Stimulated activated CD4-positive, alpha-beta T cell treated with anti-CD3 and anti-CD28 coated beads, Interleukin-12 subunit alpha, Interleukin-12 subunit beta, amount 100 ng/mL, for 48 hours (primary cell): ENCODE results near the gene COPS7A.

Source experiments
- DNase-seq, 3 donors: peaks; one replicate each; pipeline ENCODE4 v3.0.0-alpha.2; 2020; ENCODE audit warnings: low read depth in 2 of 3, low spot score in 1 of 3

The COPS7A gene

DNA sequence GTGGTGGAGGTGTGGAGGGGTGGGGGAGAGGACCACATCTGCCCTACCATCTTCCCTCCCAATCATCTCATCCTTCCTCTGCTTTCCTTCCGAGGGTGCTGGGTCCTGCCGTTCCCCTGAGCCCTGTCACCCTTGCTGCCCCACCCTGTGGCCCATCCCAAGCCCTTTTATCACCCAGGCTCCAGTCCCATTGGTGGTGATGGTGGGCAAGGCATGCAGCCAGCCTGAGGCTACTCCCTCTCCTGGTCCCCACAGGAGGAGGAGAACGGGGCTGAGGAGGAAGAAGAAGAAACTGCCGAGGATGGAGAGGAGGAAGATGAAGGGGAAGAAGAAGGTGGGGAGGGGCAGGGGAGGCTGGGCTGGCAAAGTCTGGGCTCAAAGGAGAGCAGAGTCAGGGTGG is 45.8 kb downstream of the COPS7A start:
- DNase-seq: no peak

DNA sequence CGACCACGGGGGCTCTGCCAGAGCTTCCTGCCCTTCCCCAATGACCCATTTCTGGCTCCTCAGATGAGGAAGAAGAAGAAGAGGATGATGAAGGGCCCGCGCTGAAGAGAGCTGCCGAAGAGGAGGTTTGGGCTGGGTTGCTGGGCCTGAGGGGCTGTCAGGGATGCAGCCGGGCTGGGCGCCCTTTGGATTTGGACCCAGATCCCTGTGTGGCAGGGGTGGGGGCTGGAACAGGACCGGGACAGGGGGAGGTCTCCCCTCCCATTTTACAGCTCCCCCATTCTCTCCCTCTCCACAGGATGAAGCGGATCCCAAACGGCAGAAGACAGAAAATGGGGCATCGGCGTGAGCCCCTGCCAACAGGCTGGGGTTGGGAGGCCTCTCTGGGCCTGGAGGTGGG is 46.2 kb downstream of the COPS7A start:
- DNase-seq: no peak

DNA sequence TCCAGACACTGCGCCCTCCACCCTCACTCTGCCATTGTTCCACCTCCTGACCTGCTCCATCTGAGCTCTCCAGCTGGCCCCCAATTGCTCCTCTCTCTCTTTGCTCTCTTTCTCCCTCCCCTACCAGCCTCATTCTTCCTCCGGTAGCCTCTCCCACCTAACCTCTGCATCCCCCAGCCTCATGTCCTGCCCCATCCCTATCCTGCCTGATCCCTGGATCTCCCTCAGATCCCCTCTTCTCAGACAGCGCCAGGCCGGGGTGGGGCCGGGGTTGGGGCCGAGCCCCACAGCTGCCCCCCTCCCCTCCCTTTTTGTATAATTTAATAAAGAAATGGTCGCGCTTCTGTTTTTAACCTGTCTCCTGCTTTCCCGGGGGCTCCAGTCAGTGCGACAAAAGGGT is 46.8 kb downstream of the COPS7A start:
- DNase-seq: no peak

DNA sequence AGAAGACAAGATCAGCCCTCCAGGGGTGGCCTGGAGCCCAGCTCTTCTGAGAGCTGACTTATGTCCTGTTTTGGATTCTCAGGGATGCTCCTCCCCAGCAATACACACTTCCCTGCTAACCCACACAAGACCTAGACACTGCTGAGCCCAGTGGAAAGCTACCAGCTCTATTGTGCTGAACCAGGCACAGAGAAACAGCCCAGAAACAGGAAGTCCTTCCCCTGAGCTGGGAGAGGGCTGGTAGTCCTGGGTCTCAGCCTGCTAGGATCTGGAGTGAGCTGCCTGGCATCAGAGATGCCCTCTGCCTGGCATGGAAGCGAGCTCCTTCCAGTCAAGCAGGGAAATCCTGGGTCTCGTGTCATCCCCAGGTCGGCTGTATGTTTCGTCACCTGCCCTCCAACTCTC is 47.2 kb downstream of the COPS7A start:
- DNase-seq: no peak

GRCh38 chr12:6771509-6772330 is 47.9 kb downstream of the COPS7A start:
- no peak for DNase-seq

DNA sequence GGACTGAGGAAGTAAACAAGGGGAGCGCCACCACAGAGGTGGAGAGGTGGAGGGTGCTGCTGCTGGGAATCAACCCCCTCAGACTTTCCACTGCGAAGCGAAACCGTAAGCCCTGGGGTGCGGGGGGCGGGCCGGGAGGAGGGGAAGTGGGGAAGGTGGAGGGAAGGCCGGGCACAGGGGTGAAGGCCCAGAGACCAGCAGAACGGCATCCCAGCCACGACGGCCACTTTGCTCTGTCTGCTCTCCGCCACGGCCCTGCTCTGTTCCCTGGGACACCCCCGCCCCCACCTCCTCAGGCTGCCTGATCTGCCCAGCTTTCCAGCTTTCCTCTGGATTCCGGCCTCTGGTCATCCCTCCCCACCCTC is 48.5 kb downstream of the COPS7A start, which contains the start of gene LAG3:
Gene LAG3, plus strand, starts transcription at position 190 of the 365 bp plus-strand sequence. CDS start 333 bp downstream, outside the sequence.
- DNase-seq: peak in 2 of 3 donors; percentile 59 to 61

- DNase-seq: no peak
These were observed 49.1 kb downstream of the COPS7A start for GRCh38 chr12:6772726-6773589.

- no peak for DNase-seq
These were observed 49.9 kb downstream of the COPS7A start for GRCh38 chr12:6773590-6774351.

GRCh38 chr12:6774499-6775062 is 50.7 kb downstream of the COPS7A start:
- DNase-seq: no peak

DNA sequence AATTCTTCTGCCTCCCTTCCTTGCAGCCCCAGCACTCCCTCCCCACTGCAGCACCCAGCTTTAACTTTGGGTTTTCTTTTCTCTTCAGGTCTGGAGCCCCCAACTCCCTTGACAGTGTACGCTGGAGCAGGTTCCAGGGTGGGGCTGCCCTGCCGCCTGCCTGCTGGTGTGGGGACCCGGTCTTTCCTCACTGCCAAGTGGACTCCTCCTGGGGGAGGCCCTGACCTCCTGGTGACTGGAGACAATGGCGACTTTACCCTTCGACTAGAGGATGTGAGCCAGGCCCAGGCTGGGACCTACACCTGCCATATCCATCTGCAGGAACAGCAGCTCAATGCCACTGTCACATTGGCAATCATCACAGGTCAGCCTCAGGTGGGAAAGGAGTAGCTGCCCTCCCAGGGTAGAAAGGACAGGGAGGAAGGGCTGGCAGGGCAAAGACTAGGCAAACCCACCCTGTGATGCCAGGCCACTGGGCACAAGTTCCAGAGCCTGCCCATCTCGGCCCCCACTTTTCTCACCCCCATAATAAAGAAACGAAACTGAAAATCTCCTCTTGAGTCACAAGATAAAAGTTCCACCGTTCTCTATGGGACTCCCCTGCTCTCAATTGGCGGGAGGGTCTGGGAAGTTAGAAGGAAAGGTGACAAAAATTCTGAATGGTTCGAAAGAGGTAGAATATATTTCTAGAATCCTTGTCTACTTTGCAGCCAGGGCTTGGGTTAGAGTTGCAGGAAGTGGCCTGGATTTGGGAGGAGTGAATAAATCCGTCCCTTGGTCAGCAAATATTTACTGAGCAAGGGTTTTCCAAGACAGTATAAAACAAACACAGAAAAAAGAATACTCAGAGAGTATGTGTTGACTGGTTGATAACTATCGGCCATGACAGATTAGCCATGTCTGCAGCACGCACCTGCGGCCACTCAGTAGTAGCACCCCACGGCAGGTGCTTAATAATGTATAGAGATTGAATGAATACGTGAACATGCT is 51.6 kb downstream of the COPS7A start:
- no peak for DNase-seq

- no peak for DNase-seq
These were observed 53.5 kb downstream of the COPS7A start for GRCh38 chr12:6777386-6777785.

DNA sequence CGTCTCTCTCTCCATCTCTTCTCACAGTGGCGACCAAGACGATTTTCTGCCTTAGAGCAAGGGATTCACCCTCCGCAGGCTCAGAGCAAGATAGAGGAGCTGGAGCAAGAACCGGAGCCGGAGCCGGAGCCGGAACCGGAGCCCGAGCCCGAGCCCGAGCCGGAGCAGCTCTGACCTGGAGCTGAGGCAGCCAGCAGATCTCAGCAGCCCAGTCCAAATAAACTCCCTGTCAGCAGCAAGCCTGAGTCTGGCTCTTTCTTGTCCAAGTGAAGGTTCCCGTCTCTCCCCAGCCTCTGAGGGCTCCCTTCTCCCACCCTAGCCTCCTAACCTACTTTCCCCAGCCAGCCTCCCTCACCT is 54.3 kb downstream of the COPS7A start:
- no peak for DNase-seq

- peak; percentile 82 to 93 (median 86) for DNase-seq
These were observed 55.0 kb downstream of the COPS7A start for GRCh38 chr12:6778574-6779550.

DNA sequence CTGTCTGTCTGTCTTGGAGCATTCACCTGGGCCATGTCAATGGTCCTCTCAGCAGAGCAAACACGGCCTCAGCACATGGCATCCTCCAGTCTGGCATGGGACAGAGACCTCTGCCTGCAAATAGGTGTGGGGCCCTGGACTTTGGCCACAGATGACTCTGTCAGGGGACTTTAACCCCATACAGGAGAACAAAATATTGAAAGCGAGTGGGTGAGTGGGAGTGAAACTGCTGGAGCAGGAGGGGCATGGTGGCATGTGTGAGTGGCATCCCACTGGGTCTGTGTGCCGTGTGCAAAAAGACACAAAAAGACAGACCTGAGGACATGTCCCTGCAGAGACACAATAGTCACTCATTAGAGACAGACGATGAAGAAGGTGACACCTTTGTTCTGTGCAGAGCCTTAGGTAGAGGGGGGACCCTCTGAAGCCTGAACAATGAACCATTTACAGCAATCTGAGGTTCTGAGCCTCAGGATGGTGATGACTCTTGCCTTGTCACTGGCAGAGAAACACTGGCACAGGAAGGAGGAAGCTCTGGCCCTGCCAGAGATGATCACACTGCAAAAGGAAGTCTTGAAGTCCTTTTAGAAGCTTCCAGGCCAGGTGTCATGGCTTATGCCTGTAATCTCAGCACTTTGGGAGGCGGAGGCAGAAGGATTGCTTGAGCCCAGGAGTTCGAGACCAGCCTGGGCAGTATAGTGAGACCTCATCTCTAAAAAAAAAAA is 56.0 kb downstream of the COPS7A start:
- no peak for DNase-seq

- DNase-seq: no peak
These were observed 56.7 kb downstream of the COPS7A start for GRCh38 chr12:6780573-6780972.
